ENCODE data around the gene SORT1. TPM values are rescaled to one million over a fixed set of nuclear protein-coding genes. Genes with fewer than 3 reads are reported as not detected.
"Not testable (repeated sequence)": the region's sequence is repeated elsewhere in the genome, so short reads cannot be mapped to it uniquely, and the experiment has no call there.

Gene SORT1
- total RNA-seq, 2 experiments from 2014 or later, result 10.8 to 14.0 TPM

- ATAC-seq, result no peak
- no peak overlapping the region for H3K4me3 Mint-ChIP-seq
- no peaks in the 10 kb centered on the region for H3K27me3 Mint-ChIP-seq (ENCODE audit: low read depth)
- ChIA-PET CTCF (no interaction called here), POLR2A (no interaction called here)
- no peak overlapping the region for H3K27ac Mint-ChIP-seq
- H3K36me3 Mint-ChIP-seq (ENCODE audit: low read depth), result no peaks in the 10 kb centered on the region
- no peak for DNase-seq
- no peaks in the 10 kb centered on the region for H3K4me1 Mint-ChIP-seq (ENCODE audit: low read depth)
- no peaks in the 10 kb centered on the region for H3K9me3 Mint-ChIP-seq (ENCODE audit: insufficient read depth)
Measured at GRCh38 chr1:109322974-109323373, 74.7 kb downstream of the SORT1 start.

DNA sequence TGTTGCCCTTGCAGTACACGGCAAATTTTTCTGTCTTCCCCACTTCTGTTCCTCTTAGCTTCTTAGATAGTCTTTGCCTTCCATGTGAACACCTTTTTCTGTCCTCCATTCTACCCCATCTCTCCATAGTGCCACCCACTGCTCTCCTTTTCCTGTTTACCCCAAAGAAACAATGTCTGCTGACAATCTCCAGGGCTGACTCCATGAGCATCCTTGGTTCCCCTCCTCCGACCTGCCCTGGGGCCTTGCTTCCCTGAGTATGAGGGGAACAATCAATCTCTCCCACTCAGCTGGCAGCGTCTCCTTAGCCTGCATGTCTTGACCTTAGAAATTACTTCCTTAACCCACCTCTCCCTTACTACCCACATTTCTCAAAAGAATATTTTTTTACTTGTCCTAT lies 78.6 kb downstream of the SORT1 start:
- no peak overlapping the region for H3K27ac Mint-ChIP-seq
- CTCF ChIA-PET, result no interaction called here
- POLR2A ChIA-PET, result interaction anchor here (0.6 kb wide), 1 partner anchor 36 kb away, joined by 3 read pairs; the partner anchor contains the start of gene PSRC1
- DNase-seq, result no peak
- no peaks in the 10 kb centered on the region for H3K36me3 Mint-ChIP-seq (ENCODE audit: low read depth)
- H3K27me3 Mint-ChIP-seq (ENCODE audit: low read depth), result no peaks in the 10 kb centered on the region
- no peaks in the 10 kb centered on the region for H3K4me1 Mint-ChIP-seq (ENCODE audit: low read depth)
- H3K9me3 Mint-ChIP-seq (ENCODE audit: insufficient read depth), result no peaks in the 10 kb centered on the region
- ATAC-seq, result no peak
- no peak overlapping the region for H3K4me3 Mint-ChIP-seq

GRCh38 chr1:109316506-109316905 lies 81.2 kb downstream of the SORT1 start:
- Mint-ChIP-seq H3K27ac (no peak overlapping the region), H3K4me1 (ENCODE audit: low read depth) (no peaks in the 10 kb centered on the region), H3K27me3 (ENCODE audit: low read depth) (peaks cover 3% of the 10 kb centered on the region), H3K36me3 (ENCODE audit: low read depth) (no peaks in the 10 kb centered on the region), H3K4me3 (no peak overlapping the region), H3K9me3 (ENCODE audit: insufficient read depth) (no peaks in the 10 kb centered on the region)
- CTCF ChIA-PET, result interaction anchor here (0.7 to 1.2 kb wide), 4 partner anchors 9 to 116 kb away, joined by 3 read pairs; no protein-coding TSS in a partner anchor
- POLR2A ChIA-PET, result no interaction called here
- ATAC-seq (no peak), DNase-seq (no peak)

- peaks cover 3% of the 10 kb centered on the region for H3K27me3 Mint-ChIP-seq (ENCODE audit: low read depth)
- no peaks in the 10 kb centered on the region for H3K36me3 Mint-ChIP-seq (ENCODE audit: low read depth)
- DNase-seq, result no peak
- no peaks in the 10 kb centered on the region for H3K9me3 Mint-ChIP-seq (ENCODE audit: insufficient read depth)
- CTCF ChIA-PET, result interaction anchor here (1.0 kb wide), 1 partner anchor 8 kb away, joined by 3 read pairs; no protein-coding TSS in a partner anchor
- POLR2A ChIA-PET, result no interaction called here
- H3K4me3 Mint-ChIP-seq, result no peak overlapping the region
- H3K27ac Mint-ChIP-seq, result no peak overlapping the region
- no peak for ATAC-seq
- no peaks in the 10 kb centered on the region for H3K4me1 Mint-ChIP-seq (ENCODE audit: low read depth)
Measured at GRCh38 chr1:109315288-109315687, 82.4 kb downstream of the SORT1 start.

- H3K9me3 Mint-ChIP-seq (ENCODE audit: insufficient read depth), result no peaks in the 10 kb centered on the region
- no peak overlapping the region for H3K4me3 Mint-ChIP-seq
- no peaks in the 10 kb centered on the region for H3K4me1 Mint-ChIP-seq (ENCODE audit: low read depth)
- POLR2A ChIA-PET, result no interaction called here
- no peak for DNase-seq
- H3K27me3 Mint-ChIP-seq (ENCODE audit: low read depth), result peaks cover 3% of the 10 kb centered on the region
- no peak for ATAC-seq
- H3K27ac Mint-ChIP-seq, result no peak overlapping the region
- CTCF ChIA-PET, result no interaction called here
- H3K36me3 Mint-ChIP-seq (ENCODE audit: low read depth), result no peaks in the 10 kb centered on the region
Measured at GRCh38 chr1:109314795-109315194, 82.9 kb downstream of the SORT1 start.

DNA sequence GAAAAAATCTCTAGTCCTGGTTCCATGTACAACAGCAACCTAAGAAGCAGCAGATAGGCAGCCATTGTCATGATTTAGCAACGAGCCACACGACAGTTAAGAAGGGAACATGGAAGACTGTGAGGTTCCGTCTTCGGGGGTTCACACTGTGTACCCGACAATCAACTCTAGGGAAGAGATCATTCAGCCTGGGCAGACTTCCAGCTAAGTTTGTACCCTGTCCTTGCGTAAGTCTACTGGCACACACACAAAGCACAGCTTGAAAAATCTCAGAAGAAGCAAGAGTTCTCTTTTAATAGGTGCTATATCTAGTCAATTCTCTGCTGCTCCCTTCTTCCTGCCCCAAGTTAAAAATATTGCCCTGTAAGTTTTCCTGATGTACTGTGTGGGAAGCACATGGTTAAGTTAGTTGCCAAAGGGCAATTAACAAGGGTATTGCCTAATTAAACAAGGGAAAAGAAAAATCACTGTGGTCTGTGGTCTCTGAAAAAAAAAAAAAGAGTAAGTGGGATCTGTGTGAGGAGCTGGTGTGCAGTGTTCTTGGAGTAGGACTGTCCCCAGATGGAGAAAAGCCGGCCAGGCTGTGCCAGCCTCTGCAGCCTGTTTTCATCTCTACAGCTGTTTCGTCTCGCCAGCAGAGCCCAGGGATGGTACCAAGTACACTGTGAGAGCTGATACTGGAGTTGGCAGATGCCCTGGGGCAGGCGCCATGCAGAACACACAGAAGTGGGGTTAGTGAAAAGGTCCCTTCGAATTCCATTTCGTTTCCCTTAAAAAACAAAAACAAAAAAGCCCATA lies 84.5 kb downstream of the SORT1 start:
- DNase-seq (no peak), ATAC-seq (no peak)
- H3K9me3 Mint-ChIP-seq (ENCODE audit: insufficient read depth), result no peaks in the 10 kb centered on the region
- no peak overlapping the region for H3K27ac Mint-ChIP-seq
- H3K27me3 Mint-ChIP-seq (ENCODE audit: low read depth), result peaks cover 3% of the 10 kb centered on the region
- H3K4me3 Mint-ChIP-seq, result no peak overlapping the region
- ChIA-PET CTCF (no interaction called here), POLR2A (no interaction called here)
- no peaks in the 10 kb centered on the region for H3K36me3 Mint-ChIP-seq (ENCODE audit: low read depth)
- H3K4me1 Mint-ChIP-seq (ENCODE audit: low read depth), result no peaks in the 10 kb centered on the region

DNA sequence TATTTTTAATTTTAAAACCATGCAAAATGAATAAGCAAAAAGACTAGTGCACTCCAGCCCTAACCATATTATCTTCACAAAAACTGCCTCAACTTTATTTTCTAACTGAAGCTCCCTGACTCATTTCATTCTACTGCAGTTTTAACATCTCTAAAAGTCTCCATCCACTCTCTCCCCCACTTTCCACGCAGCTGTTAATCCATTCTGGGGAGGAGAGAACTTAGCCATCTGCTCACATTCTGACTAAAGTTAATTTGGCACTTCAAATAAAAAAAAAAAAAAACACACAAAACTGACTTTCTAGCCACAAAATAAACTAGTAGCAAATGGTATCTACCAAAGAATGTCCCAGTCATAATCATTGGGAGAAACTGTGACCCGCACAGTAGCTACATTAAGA lies 85.5 kb downstream of the SORT1 start:
- H3K27ac Mint-ChIP-seq, result no peak overlapping the region
- CTCF ChIA-PET, result no interaction called here
- no peaks in the 10 kb centered on the region for H3K36me3 Mint-ChIP-seq (ENCODE audit: low read depth)
- no peaks in the 10 kb centered on the region for H3K9me3 Mint-ChIP-seq (ENCODE audit: insufficient read depth)
- H3K4me3 Mint-ChIP-seq, result no peak overlapping the region
- POLR2A ChIA-PET, result no interaction called here
- ATAC-seq (no peak), DNase-seq (no peak)
- peaks cover 3% of the 10 kb centered on the region for H3K27me3 Mint-ChIP-seq (ENCODE audit: low read depth)
- no peaks in the 10 kb centered on the region for H3K4me1 Mint-ChIP-seq (ENCODE audit: low read depth)

DNA sequence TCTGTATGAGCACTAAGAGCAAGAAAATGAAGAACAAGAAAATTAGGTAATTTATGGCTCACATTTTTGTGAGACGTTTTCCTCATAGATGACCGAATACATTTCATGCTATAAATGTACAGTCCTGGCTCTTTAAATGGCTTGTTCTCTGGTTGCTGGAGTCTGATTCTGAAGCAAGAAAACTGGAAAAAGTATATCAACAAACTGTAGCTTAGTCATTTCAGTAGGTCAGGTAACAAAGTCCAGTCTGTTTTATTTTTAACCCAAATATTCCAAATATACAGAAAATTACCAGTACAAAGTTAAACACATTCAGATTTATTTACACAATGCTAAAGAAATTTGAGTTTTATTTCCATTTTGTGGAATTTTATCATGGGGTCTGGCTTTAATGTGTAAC lies 88.4 kb downstream of the SORT1 start:
- no peak for DNase-seq
- ATAC-seq, result no peak
- no peaks in the 10 kb centered on the region for H3K4me1 Mint-ChIP-seq (ENCODE audit: low read depth)
- no peaks in the 10 kb centered on the region for H3K9me3 Mint-ChIP-seq (ENCODE audit: insufficient read depth)
- CTCF ChIA-PET, result no interaction called here
- no peaks in the 10 kb centered on the region for H3K36me3 Mint-ChIP-seq (ENCODE audit: low read depth)
- H3K27me3 Mint-ChIP-seq (ENCODE audit: low read depth), result peaks cover 3% of the 10 kb centered on the region
- no peak overlapping the region for H3K27ac Mint-ChIP-seq
- H3K4me3 Mint-ChIP-seq, result no peak overlapping the region
- POLR2A ChIA-PET, result no interaction called here

GRCh38 chr1:109307274-109308021 lies 90.3 kb downstream of the SORT1 start:
- no peaks in the 10 kb centered on the region for H3K36me3 Mint-ChIP-seq (ENCODE audit: low read depth)
- H3K9me3 Mint-ChIP-seq (ENCODE audit: insufficient read depth), result no peaks in the 10 kb centered on the region
- no peak overlapping the region for H3K27ac Mint-ChIP-seq
- ATAC-seq (no peak), DNase-seq (no peak)
- ChIA-PET POLR2A (no interaction called here), CTCF (interaction anchor here (0.9 to 1.5 kb wide), 4 partner anchors 9 to 225 kb away, joined by 3 to 4 read pairs (median 3); partner anchors contain the start of genes PSRC1 and SORT1)
- H3K4me1 Mint-ChIP-seq (ENCODE audit: low read depth), result no peaks in the 10 kb centered on the region
- H3K27me3 Mint-ChIP-seq (ENCODE audit: low read depth), result peaks cover 3% of the 10 kb centered on the region
- H3K4me3 Mint-ChIP-seq, result no peak overlapping the region

DNA sequence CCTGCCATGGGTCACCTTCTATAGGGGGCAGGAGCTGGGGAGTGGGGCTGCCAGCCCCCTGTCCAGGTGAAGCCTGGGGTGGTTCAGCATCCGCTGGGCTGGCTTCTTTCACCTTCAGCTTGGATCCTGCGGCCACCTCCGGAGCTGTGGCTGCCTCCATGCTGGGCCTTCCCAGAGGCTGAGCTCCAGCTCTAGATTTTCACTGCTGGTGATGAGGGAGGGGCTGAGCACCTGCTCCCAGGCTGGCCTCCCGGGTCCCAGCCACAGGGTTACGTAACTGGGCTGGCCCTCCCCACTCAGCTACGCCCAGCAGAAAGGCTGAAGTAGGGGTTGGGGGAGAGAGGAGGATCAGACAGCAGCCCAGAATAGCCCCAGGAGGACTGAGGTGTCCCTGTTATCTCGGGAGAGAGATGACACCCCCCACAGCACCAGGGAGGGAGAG lies 90.9 kb downstream of the SORT1 start, which contains the start of gene MYBPHL:
Gene MYBPHL, minus strand, starts transcription at position 180 of the 442 bp plus-strand sequence. Its CDS starts 20 bp downstream, at position 160.
- ATAC-seq (no peak), DNase-seq (no peak)
- Mint-ChIP-seq H3K36me3 (ENCODE audit: low read depth) (no peaks in the 10 kb centered on the region), H3K27ac (no peak within 1 kb of the TSS), H3K4me1 (ENCODE audit: low read depth) (no peaks in the 10 kb centered on the region), H3K4me3 (no peak within 1 kb of the TSS), H3K9me3 (ENCODE audit: insufficient read depth) (no peaks in the 10 kb centered on the region), H3K27me3 (ENCODE audit: low read depth) (peaks cover 3% of the 10 kb centered on the region)
- POLR2A ChIA-PET, result no interaction called here
- CTCF ChIA-PET, result interaction anchor here (1.5 kb wide), 1 partner anchor 92 kb away, joined by 4 read pairs; the partner anchor contains the start of gene SORT1

- not testable (repeated sequence) for H3K36me3 Mint-ChIP-seq (ENCODE audit: low read depth)
Measured at GRCh38 chr1:109305991-109306390, 91.7 kb downstream of the SORT1 start.

More at GRCh38 chr1:109305991-109306390, 91.7 kb downstream of the SORT1 start:
- H3K9me3 Mint-ChIP-seq (ENCODE audit: insufficient read depth); H3K4me1 Mint-ChIP-seq (ENCODE audit: low read depth); H3K27ac Mint-ChIP-seq; H3K4me3 Mint-ChIP-seq; POLR2A ChIA-PET; DNase-seq; H3K27me3 Mint-ChIP-seq (ENCODE audit: low read depth); ATAC-seq: not testable (repeated sequence)
- CTCF ChIA-PET, result interaction anchor here (0.9 to 1.5 kb wide), 2 partner anchors 92 to 93 kb away, joined by 4 to 5 read pairs; partner anchors contain the start of gene SORT1

Measured in activated CD8-positive, alpha-beta T cell treated with anti-CD3 and anti-CD28 coated beads, Interleukin-2, amount 10 ng/mL, durations not matched to agents 7 days and 5 days (primary cell).